PFSK-1 (cell line): Measurements from ENCODE around the gene KRT73.

Experiments
- POLR2AphosphoS5 ChIP-seq: IDR thresholded peaks from 2 replicates; pipeline ENCODE4 v1.6.1; 2012; ENCODE audit warnings: low read depth, mild to moderate bottlenecking, control low read depth, low read length, moderate library complexity
- REST ChIP-seq, 2 experiments: IDR thresholded peaks; 2 replicates each; pipeline versions ENCODE4 v1.6.1 to v1.8.0; 2011 to 2012; ENCODE audit warnings: low read depth in 2 of 2, low read length in 2 of 2, control low read depth in 1 of 2, inconsistent platforms in 1 of 2, mild to moderate bottlenecking in 1 of 2, moderate library complexity in 1 of 2; ENCODE audit not compliant: insufficient read depth in 1 of 2
- TAF1 ChIP-seq: IDR thresholded peaks from 2 replicates; pipeline ENCODE4 v1.6.1; 2012; ENCODE audit warnings: low read length, control low read depth, borderline replicate concordance; ENCODE audit not compliant: insufficient read depth

GRCh38 chr12:52606096-52606495 is 12.3 kb downstream of the KRT73 start:
- TF ChIP-seq POLR2AphosphoS5 (no peak), TAF1 (no peak), REST (IDR thresholded peaks at IDR 0.05; ENCODE audit: insufficient read depth in 1 of 2, low read depth in 2 of 2, low read length in 2 of 2) (no peak)
